Measurements from ENCODE around the gene DNAJC4. TPM values are rescaled to one million over a fixed set of nuclear protein-coding genes. Genes with fewer than 3 reads are reported as not detected.

Gene DNAJC4
- total and polyA plus RNA-seq, 9 of the 15 experiments (the other 6 are each of a cell fraction or from before 2014, with no cell fraction given): 4.0 to 32.6 (median 19.9) TPM

- TF ChIP-seq SFPQ (IDR thresholded peaks at IDR 0.05; ENCODE audit: low read depth, low read length): no peak
- TF ChIP-seq PURB (CRISPR knock-in tag; IDR thresholded peaks at IDR 0.05; ENCODE audit: low read depth): no peak
- TF ChIP-seq HDAC1 (IDR thresholded peaks at IDR 0.05): 0 out of 4 replicates have a peak, but pooled peaks of 1 of the 2 experiments have one; percentile 6
- no peak for TF ChIP-seq HMG20B (CRISPR knock-in tag; IDR thresholded peaks at IDR 0.05)
- no peak for TF ChIP-seq ILK (tag; IDR thresholded peaks at IDR 0.05; ENCODE audit: borderline replicate concordance, low read depth)
- TF ChIP-seq FOXK2 (conservative IDR thresholded peaks at IDR 0.05 in 1 of 2, IDR thresholded peaks at IDR 0.05 in 1 of 2; ENCODE audit: low read depth in 2 of 2): 0 out of 4 replicates have a peak, but pooled peaks of 1 of the 2 experiments have one; percentile 10
- TF ChIP-seq ZNF347 (CRISPR knock-in tag; IDR thresholded peaks at IDR 0.05; ENCODE audit: low read depth): no peak
- 0 out of 2 replicates have a peak, but pooled peaks have one; percentile 26 for TF ChIP-seq RAD51 (IDR thresholded peaks at IDR 0.05; ENCODE audit: borderline replicate concordance, low read depth)
- no peak for TF ChIP-seq ZNF668 (CRISPR knock-in tag; IDR thresholded peaks at IDR 0.05)
- no peak for TF ChIP-seq ZBTB40 (IDR thresholded peaks at IDR 0.05)
- no peak for TF ChIP-seq ZBTB40 (CRISPR knock-in tag; IDR thresholded peaks at IDR 0.05)
- TF ChIP-seq ZNF592 (IDR thresholded peaks at IDR 0.05): peak; percentile 61; the same call in 1 of the 2 replicates
Observed at GRCh38 chr11:64204464-64204989, 25.8 kb upstream of the DNAJC4 start (continued).
